ENCODE data around the gene BACH2.

The BACH2 gene

DNA sequence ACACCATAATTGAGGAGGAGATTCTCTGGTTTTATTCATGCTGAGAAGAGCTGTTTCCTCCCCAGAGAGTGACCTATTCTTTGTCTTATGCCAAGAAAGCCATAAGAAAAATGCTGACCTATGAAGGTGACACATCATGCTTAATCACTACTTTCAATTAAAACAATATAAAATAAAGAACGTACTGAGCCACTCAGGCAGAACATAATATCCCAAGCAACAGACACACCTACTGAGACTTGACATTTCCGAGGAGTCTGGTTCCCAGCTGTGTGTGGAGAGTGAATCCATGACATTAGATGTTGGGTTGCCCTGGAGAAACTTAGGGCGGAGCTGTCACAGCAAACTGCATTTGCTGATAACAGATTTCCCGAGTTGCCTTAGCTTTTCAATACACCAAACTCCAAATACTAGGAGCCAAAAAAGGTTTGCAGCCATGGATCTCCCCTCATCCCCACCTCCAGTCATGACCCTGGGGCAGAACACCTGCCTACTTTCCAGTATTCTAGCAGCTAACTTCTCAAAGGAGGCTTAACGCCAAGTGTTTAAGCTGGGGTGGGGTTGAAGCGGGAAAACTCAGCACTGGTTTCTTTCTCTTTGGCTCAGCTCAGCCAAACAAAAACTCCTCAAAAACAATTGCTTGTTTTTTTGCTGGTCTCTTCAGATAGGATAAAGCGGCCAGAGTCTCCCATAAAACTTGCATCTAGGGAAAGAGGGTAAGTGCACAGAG, 92.2 kb downstream of the BACH2 start:
- no peak for DNase-seq

- no peak for DNase-seq
These were observed 93.0 kb downstream of the BACH2 start for GRCh38 chr6:90203672-90204071.

- DNase-seq = no peak
These were observed 94.5 kb downstream of the BACH2 start for GRCh38 chr6:90202156-90202555.

- DNase-seq = no peak
These were observed 96.7 kb downstream of the BACH2 start for GRCh38 chr6:90199900-90200299.

GRCh38 chr6:90198758-90199425, 97.8 kb downstream of the BACH2 start:
- DNase-seq = no peak

DNA sequence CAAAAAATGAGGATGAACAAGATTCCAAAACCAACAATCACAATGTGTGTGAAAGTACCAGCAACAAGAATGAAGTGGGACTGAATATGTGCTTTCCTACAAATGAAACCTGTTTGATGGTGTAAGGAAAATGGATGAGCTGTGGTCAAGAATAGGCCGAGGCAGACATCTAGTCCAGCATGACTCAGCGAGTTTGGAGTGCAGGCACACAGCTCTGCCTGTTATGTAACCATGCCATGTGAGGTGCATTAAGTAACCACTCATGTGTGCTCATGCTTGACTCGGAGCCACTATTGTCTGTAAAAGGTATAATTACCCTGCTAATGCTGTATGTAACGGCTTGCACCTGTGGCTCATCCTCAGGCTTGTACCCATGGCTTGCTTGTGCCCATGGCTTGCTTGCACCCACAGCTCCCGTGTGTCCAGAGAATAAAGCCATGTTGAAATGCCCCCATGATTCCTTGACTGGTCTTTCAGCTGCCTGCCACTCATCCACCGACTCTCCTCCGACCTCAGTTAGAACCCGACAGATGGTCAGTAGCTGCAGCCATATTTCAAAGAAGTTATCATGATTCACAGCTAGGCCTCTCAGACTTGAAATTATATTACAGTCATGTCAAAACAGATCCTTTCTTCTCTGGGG, 98.7 kb downstream of the BACH2 start:
- DNase-seq = no peak

- DNase-seq = no peak
These were observed 101.4 kb downstream of the BACH2 start for GRCh38 chr6:90195094-90195829.

DNA sequence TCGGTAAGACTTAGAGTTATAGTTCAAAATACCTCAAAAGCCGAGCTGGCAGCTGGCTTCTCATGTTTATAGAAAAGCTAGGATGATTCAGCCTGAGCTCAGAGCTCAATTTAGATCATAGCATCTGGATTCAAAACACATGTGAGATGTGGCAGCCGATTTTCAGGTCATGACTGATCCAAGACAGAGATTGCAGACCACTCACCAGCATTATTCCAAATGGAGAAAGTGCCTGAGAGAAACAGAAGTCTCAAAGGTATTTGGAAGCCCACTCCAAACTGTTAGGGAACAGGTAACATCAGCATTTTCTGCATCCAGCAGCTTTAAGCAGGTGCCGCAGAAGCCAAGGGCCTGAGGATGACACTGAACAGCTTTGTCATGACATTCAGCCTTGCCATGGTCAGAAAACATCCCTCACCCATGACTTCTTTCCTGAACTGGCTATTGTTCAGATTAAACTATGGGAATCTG, 102.2 kb downstream of the BACH2 start:
- no peak for DNase-seq

- DNase-seq = no peak
These were observed 103.3 kb downstream of the BACH2 start for GRCh38 chr6:90193359-90193758.

DNA sequence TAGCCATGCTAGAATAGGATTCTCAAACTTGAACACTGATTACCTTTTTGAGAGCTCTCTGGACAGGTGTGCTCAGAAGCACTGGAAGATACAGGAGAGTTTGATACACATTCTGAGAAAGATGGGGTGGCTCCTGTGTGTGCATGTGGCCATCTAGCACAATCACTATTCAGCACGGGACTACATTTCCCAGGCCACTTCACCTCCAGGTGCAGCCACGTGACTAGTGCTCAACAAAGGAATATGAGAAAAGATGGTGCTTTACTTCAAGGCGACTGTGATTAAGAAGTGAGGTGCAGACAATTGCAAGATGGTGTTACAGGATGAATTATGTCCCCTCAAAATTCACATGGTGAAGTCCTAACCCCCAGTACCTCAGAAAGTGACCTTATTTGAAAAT, 103.8 kb downstream of the BACH2 start:
- DNase-seq = no peak

DNA sequence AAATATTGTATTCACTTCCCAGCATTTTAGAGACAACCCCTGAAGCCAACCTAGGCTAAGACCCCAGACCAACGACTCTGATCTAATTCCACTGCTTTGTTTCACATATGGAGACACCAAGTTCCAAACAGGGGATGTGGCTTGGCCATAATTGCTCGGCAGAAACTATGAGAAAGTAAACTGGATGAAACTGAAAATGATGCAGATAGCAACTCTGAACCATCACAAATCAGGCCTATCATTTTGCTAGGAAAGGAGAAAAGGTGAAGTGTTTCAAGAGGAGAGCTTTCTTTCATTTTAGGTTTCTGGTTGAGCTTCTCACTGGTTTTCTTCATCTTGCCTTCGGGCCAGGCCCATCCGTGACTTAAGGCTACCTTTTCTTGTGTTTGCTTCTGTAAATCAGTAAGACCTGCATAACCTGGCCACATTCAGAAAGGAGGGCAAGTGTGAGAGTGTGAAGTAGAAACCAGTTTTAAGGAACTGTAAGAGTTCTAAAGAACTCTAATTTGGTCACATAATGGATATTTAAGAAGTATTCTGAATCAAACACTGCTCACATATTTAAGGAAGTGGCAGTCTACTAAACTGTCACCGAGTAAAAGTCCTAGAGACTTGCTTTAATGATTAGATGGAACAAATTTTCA, 105.8 kb downstream of the BACH2 start:
- DNase-seq = no peak

DNA sequence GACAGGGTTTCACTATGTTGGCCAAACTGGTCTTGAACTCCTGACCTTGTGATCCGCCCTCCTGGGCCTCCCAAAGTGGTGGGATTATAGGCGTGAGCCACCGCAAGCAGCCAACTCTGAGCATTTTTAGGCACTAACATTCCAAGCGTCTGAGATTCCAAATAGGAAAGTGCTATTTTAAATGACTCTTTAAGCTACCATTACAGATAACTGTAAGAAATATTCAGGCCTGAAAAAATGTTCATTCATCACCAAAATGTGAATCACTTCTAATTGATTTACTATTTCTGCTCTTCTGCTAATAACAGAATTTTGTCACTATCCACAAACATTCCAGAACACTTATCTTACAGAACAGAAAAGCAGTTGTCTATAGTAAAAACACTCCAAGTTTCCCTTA, 106.5 kb downstream of the BACH2 start:
- DNase-seq = no peak

DNA sequence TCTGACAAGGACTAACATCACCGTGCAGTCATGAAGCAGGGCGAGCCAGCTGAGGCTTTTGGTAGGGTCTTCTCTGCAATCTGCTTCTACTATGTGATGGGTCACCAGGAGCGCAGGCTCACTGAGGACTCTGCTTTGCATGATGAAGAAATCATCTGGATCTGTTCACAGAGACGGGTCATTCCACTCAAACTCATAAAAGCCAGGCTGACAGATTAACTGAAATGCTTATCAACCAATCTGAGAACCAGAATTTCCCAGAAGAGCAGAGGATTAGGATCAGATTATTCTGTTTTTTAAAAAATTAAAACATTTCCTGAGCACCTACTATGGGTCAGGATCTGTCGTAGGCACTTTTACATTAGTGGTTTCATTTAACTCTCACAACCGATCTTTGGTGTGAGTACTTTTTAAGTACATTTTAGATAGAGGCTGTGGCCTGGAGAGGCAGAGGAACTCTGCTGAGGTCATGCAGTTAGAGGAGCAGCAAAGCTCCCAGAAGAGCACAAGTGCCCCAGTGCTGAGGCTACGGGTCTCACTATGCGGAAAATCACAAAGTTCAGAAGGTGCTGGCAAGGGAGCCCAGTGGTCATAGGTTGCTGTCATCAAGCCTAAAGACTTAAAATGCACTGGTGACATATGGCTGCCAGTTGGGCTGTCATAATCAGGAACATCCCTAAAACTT, 109.1 kb downstream of the BACH2 start:
- no peak for DNase-seq

- no peak for DNase-seq
These were observed 109.8 kb downstream of the BACH2 start for GRCh38 chr6:90186637-90187371.

DNA sequence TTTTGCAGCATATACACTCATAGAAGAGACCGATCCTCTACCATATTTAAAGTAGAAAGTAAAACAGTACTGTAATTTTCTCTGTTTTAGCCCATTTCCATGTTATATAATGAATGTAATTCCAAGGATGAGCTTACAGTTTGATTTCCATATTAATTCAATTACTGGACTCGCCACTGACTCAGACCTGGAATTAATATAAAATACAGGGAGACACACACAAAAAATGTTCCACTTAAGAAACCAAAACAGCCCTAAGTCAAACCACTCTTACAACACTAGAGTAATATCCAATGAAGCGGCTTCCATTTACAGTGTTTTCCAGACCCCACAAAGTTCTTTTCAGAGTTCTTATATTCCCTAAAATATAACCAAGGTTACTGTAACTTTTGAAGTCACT, 110.6 kb downstream of the BACH2 start:
- DNase-seq = no peak

DNA sequence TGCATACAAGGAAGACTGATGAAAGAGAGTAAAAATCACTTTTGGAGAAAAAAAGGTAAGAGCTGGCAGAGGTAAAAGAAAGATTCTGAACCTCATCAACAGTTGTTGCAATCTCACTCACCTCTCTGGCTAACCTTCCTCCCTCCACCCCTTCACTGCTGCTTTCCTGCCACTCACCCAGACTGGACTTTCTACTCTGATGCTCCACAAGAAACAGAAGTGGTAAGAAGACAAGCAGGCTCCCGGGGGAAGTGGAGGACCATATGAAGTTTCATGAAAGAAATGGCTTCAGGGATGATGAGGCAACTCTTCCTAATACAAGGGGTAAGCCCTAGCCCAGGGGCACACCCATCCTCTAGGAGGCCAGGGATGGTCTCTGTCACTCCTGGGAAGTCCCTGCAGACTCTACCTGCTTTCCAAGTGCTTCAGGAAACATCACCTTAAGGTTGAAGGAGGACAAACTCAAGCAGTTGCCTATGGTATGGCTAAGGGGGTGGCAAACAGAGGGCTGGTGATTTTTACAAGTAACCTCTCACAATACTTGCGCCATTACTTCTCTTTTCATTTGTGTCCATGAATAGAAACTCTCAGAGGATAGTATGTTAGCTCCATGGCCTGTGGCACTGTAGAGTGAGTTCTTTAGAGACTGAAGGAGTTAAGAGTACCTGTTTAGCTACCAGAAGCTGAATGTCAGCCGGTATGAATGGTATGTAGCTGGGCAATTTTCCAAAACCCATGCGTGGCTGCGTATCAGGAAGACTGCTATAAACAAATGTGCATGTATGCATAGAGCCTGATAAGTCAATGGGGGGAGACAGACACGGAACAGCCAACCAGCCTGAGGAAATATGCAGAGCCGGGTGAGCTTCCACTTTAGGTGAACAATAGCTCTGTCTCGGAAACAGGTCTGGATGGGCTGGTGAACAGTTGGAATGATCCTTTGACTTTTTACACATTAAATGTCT, 112.0 kb downstream of the BACH2 start:
- no peak for DNase-seq

DNA sequence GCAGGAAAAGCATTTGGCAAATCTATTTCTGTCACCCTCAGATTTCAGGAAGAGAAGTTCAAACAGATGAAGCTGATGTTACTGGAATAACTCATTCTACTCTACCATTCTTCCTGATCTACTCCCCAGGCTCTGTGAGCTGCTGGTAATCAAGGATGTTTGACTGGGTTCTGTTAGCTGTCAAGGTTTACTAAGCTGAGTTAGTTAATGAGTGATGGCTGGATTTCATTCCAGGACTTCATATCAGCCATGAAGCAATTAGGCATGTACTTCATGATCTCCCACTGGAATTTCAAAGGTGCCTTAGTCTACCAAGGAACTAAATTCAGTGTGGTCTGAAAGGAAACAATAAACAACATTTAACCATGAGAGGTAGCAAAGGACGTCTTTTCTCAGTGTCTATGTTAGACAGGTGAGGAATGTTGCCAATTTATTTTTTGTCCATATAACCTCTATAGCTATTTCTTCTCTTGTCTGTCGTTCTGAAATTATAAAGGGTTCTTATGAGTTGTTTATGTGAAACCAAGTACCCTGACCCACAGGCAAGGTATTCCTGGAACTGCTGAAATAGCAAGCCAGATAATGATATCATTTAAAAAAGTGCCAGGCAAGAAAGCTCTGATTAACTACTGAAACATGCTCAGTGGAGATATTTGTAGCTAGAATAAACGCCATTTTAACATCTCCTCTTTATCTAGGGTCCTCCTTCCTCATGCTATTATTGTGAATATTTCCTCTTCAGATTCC, 112.9 kb downstream of the BACH2 start:
- no peak for DNase-seq

GRCh38 chr6:90180526-90180925, 116.1 kb downstream of the BACH2 start:
- DNase-seq = no peak
